ENCODE measurements around the gene CACNA1C.

Gene CACNA1C

DNA sequence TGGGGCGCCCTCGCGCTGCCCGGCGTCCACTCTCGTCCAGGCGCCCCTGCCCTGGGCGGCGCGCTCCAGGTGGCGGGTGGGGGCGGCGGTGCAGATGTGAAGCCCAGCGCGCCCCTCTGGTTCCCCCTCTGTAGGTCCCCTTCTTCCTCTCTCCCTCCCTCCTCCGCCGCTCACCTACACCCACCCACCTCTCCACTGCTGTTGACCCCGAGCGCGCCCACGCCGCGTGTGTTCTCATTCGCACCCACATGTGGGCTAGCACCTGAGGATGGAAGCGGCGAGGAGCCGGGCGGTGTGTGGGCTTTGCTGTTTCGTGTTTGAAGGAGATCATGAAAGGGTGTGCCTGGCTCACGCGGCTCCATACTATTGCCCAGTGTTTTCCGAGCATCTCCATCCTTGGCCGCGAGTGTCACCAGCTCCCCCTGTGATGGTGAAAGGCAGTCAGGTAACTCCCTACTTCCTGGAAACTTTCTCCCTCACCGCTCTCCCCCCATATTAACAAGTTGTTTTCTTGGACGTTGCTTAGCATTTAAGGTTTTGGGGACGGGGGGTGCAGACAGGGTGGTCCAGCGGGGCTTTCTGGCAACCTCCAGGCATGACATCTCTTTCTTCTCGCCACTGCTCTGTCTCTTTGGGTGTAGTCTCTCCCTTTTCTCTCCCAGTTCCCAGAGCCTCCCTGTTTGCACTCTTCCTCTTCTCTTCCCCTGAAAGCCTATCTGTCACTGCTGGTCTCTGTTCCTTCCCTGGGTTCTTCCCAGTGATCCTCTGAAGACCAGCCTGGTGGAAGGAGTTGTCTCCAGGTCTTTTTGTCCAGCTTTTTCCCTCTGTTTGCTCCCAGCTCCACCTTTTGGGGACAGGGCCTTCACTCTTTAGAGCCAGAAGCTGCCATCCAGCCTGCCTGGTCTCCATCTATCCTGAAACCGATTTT, 1.6 kb downstream of the CACNA1C start:
- peak overlapping the region; percentile 83 to 88 for H3K9ac ChIP-seq (ENCODE audit: low read length in 2 of 2)
- peaks cover 59% of the 10 kb centered on the region for H3K4me1 ChIP-seq (ENCODE audit: control insufficient read depth, insufficient read depth, low read length)
- peak overlapping the region; percentile 92 for H3K27ac ChIP-seq (ENCODE audit: low read length)
- H3K27me3 ChIP-seq (ENCODE audit: control insufficient read depth in 1 of 2, insufficient read depth in 2 of 2, low read length in 2 of 2), result no peaks in the 10 kb centered on the region
- H3K9me3 ChIP-seq (ENCODE audit: control insufficient read depth in 2 of 2, low read length in 2 of 2), result no peaks in the 10 kb centered on the region
- no peaks in the 10 kb centered on the region for H3K36me3 ChIP-seq (ENCODE audit: control insufficient read depth in 2 of 2, insufficient read depth in 2 of 2, low read length in 2 of 2)
- peak overlapping the region; percentile 80 to 90 for H3K4me3 ChIP-seq (ENCODE audit: low read length in 2 of 2)

DNA sequence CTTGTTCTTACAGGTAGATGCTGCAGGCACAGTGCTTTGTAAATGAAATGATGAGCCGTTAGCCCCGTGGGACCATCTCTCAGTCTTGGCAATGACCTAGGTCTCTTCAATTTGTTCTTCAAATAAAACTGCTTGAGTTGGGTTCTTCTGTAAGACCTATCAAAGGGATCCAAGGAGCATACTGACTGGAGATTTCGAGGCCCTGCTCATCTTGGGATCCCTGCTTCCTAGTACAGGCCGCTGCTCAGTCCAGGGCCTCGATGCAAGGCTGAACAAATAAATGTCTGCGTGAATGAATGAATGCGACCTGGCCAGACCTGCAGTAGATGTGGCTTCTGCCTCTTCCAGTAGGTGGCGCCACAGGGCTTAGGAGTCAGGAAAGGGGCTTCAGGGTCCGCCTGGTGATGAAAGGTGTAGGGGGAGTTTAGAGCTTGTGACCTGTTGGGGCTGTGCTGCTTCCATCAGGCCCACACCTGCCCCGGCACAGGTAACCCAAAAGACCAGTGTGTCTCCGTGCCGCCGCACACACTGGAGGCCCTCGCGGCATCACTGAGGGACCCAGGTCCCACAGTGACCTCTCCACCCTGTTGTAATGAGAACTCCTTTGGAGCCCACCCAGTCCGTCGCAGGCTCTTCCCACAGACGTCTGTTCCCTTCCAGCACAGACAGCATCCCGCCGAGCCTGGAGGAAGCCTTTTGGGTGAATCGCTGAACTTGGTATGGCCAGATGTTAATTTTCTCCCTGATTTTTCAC, 4.4 kb downstream of the CACNA1C start:
- H3K9me3 ChIP-seq (ENCODE audit: control insufficient read depth in 2 of 2, low read length in 2 of 2), result no peaks in the 10 kb centered on the region
- peak overlapping the region; percentile 92 for H3K27ac ChIP-seq (ENCODE audit: low read length)
- H3K27me3 ChIP-seq (ENCODE audit: control insufficient read depth in 1 of 2, insufficient read depth in 2 of 2, low read length in 2 of 2), result no peaks in the 10 kb centered on the region
- H3K36me3 ChIP-seq (ENCODE audit: control insufficient read depth in 2 of 2, insufficient read depth in 2 of 2, low read length in 2 of 2), result peaks cover 0 to 2% of the 10 kb centered on the region in 2 donors
- peak overlapping the region; percentile 69 to 80 for H3K4me3 ChIP-seq (ENCODE audit: low read length in 2 of 2)
- H3K4me1 ChIP-seq (ENCODE audit: control insufficient read depth, insufficient read depth, low read length), result peaks cover 72% of the 10 kb centered on the region
- H3K9ac ChIP-seq (ENCODE audit: low read length in 2 of 2), result peak overlapping the region; percentile 78 to 88

DNA sequence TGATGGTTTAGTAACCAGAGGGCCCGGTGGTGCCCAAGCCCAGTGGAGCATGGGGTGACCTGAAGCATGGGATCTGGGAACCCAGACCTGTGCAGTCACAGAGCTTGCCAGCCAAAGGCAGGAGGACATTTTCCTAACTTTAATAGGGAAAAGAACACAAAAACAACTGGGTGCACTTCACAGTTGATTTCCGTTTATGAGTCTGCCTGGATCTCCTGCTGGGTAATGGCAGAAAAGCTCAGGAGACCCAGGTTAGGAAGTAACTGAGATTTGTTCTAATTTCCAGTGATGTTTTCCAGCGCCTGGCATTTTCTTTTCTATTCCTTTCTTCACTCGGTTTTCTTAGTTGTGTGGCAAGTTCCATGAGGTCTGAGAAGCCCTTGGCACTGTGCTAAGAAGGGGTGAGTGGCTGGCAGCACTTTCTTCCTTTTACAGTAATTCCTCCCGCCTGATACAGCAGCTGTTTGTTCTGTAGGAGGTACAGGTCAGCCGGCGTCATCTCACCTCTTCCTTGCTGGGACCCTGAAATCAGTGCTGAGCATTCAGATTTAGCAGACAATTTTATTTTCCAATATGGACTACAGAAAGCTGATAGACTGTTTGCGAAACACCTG, 5.1 kb downstream of the CACNA1C start:
- Histone ChIP-seq H3K36me3 (ENCODE audit: control insufficient read depth in 2 of 2, insufficient read depth in 2 of 2, low read length in 2 of 2) (peaks cover 0 to 2% of the 10 kb centered on the region in 2 donors), H3K27ac (ENCODE audit: low read length) (peak overlapping the region; percentile 92), H3K9me3 (ENCODE audit: control insufficient read depth in 2 of 2, low read length in 2 of 2) (no peaks in the 10 kb centered on the region), H3K4me3 (ENCODE audit: low read length in 2 of 2) (peak overlapping the region; percentile 69 to 80), H3K9ac (ENCODE audit: low read length in 2 of 2) (peak overlapping the region; percentile 78 to 88), H3K27me3 (ENCODE audit: control insufficient read depth in 1 of 2, insufficient read depth in 2 of 2, low read length in 2 of 2) (no peaks in the 10 kb centered on the region), H3K4me1 (ENCODE audit: control insufficient read depth, insufficient read depth, low read length) (peaks cover 75% of the 10 kb centered on the region)

DNA sequence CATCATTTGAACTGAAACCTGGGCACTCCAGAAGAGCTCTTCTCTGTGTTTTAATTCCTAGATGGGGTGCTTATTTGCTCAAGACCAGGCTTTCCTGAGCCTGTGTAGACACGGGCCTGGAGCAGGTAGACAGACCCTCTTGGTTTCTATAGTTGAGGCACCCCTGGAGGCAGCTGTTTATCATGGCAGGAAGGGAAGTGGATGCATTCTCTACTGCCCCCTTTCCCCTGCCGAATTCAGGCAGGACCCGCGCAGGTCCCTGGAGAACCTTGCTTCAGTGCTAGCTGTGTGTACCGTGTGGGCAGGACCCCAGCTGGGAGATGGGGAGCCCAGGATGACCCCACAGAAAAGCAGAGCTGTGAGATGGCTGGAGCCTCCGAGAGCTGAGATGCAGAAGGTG, 6.0 kb downstream of the CACNA1C start:
- H3K4me1 ChIP-seq (ENCODE audit: control insufficient read depth, insufficient read depth, low read length), result peaks cover 77% of the 10 kb centered on the region
- H3K27ac ChIP-seq (ENCODE audit: low read length), result peak overlapping the region; percentile 92

DNA sequence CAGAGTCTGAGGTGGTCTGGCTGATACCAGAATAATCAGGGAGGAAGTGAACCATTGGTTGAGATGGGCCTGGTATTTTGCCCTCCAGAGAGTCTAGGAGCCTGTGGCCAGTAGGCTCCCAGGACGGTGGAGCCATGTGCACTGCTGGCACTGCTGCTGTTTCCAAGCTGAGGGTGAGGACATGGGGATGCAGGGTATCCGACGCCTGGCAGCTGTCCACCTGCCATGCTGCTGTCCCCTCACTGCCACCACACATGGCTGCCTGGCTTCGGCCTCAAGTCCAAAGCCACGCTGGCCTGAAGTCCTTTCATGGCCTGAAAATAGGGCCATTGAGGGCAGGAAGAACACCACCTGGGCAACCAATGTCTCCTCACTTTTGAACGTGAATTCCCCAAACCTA, 8.6 kb downstream of the CACNA1C start:
- H3K36me3 ChIP-seq (ENCODE audit: control insufficient read depth in 2 of 2, insufficient read depth in 2 of 2, low read length in 2 of 2), result peaks cover 0 to 2% of the 10 kb centered on the region in 2 donors
- H3K27me3 ChIP-seq (ENCODE audit: control insufficient read depth in 1 of 2, insufficient read depth in 2 of 2, low read length in 2 of 2), result no peaks in the 10 kb centered on the region
- peak overlapping the region; percentile 53 for H3K27ac ChIP-seq (ENCODE audit: low read length)

More for the DNA sequence above, 6.0 kb downstream of the CACNA1C start:
- Histone ChIP-seq H3K4me3 (ENCODE audit: low read length in 2 of 2) (peak overlapping the region in 1 of 2 donors; percentile 69), H3K27me3 (ENCODE audit: control insufficient read depth in 1 of 2, insufficient read depth in 2 of 2, low read length in 2 of 2) (no peaks in the 10 kb centered on the region), H3K36me3 (ENCODE audit: control insufficient read depth in 2 of 2, insufficient read depth in 2 of 2, low read length in 2 of 2) (peaks cover 0 to 2% of the 10 kb centered on the region in 2 donors), H3K9me3 (ENCODE audit: control insufficient read depth in 2 of 2, low read length in 2 of 2) (no peaks in the 10 kb centered on the region), H3K9ac (ENCODE audit: low read length in 2 of 2) (peak overlapping the region; percentile 29 to 88)

DNA sequence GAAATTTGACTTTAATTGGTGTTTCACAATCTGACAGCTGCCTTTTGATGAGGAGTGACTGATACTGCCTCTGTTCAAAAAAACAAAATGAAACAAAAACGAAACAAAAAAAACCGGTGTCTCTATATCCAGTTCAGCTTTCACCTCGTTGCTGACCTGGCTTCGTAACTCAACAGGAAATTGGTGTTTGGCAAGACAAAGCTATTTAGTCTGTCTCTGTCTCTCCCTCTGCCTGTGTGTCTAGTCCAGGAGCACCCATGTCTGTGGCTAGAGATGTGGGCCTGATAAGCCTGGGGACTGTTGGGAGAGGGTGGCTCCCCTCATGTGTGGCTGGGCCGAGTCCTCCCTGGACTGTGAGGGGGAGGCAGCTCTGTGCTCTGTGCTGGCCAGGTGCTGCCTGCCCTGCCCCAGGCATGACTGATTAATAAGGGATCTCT, 11.3 kb downstream of the CACNA1C start:
- Histone ChIP-seq H3K36me3 (ENCODE audit: control insufficient read depth in 2 of 2, insufficient read depth in 2 of 2, low read length in 2 of 2) (peaks cover 0 to 5% of the 10 kb centered on the region in 2 donors), H3K4me3 (ENCODE audit: low read length in 2 of 2) (peak overlapping the region in 1 of 2 donors; percentile 60), H3K27ac (ENCODE audit: low read length) (peak overlapping the region; percentile 53), H3K27me3 (ENCODE audit: control insufficient read depth in 1 of 2, insufficient read depth in 2 of 2, low read length in 2 of 2) (no peaks in the 10 kb centered on the region), H3K9ac (ENCODE audit: low read length in 2 of 2) (peak overlapping the region; percentile 7 to 68), H3K4me1 (ENCODE audit: control insufficient read depth, insufficient read depth, low read length) (peaks cover 58% of the 10 kb centered on the region), H3K9me3 (ENCODE audit: control insufficient read depth in 2 of 2, low read length in 2 of 2) (no peaks in the 10 kb centered on the region)

More for the DNA sequence above, 8.6 kb downstream of the CACNA1C start:
- Histone ChIP-seq H3K9ac (ENCODE audit: low read length in 2 of 2) (no peak overlapping the region), H3K4me3 (ENCODE audit: low read length in 2 of 2) (peak overlapping the region in 1 of 2 donors; percentile 8), H3K9me3 (ENCODE audit: control insufficient read depth in 2 of 2, low read length in 2 of 2) (no peaks in the 10 kb centered on the region), H3K4me1 (ENCODE audit: control insufficient read depth, insufficient read depth, low read length) (peaks cover 77% of the 10 kb centered on the region)

DNA sequence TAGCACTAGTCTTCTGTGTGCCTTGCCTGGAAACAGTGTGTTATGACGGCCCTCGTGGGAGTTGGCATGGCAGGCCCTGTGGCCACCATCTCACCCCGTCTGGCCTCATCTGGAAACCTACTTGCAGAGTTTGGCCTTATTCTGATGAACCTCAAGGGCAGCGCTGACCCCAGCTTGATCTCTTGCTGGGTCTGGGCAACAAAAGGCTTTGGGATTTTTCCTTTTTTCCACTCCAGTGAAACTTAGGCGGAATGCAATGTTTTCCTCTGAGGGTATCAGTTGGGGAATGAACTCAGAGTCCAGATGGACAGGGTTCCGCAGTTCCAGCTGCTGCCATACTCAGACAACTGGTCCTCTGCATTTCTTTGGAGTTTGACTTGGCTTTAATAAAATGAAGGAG, 15.9 kb downstream of the CACNA1C start:
- H3K36me3 ChIP-seq (ENCODE audit: control insufficient read depth in 2 of 2, insufficient read depth in 2 of 2, low read length in 2 of 2), result peaks cover 0 to 6% of the 10 kb centered on the region in 2 donors
- no peaks in the 10 kb centered on the region for H3K27me3 ChIP-seq (ENCODE audit: control insufficient read depth in 1 of 2, insufficient read depth in 2 of 2, low read length in 2 of 2)
- peak overlapping the region; percentile 24 for H3K27ac ChIP-seq (ENCODE audit: low read length)
- H3K9ac ChIP-seq (ENCODE audit: low read length in 2 of 2), result no peak overlapping the region
- no peak overlapping the region for H3K4me3 ChIP-seq (ENCODE audit: low read length in 2 of 2)
- H3K4me1 ChIP-seq (ENCODE audit: control insufficient read depth, insufficient read depth, low read length), result peaks cover 35% of the 10 kb centered on the region
- peaks cover 0 to 3% of the 10 kb centered on the region in 2 donors for H3K9me3 ChIP-seq (ENCODE audit: control insufficient read depth in 2 of 2, low read length in 2 of 2)

DNA sequence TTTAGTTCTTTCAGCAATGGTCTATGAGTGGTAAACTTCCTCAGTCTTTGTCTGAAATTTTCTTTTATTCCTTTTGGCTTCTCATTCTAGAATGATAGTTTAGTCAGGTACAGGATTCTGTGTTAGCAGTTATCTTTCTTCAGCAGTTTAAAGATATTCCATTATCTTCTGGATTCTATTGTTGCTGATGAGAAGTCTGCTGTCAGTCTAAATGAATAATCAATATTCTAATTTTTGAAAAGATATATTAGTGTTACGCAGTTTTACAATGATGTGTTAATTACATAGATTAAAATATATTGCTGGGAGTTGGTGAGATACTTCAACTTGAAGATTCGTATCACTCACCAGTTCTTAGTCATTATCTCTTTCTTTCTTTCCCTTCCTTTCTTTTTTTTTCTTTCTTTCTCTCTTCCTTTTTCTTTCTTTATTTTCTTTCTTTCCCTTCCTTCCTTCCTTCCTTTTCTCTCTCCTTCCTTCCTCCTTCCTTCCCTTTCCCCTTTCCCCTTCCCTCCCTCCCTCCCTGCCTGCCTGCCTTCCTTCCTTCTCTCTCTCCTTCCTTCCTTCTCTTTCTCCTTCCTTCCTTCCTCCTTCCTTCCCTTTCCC, 17.8 kb downstream of the CACNA1C start:
- Histone ChIP-seq H3K36me3 (ENCODE audit: control insufficient read depth in 2 of 2, insufficient read depth in 2 of 2, low read length in 2 of 2) (peaks cover 0 to 6% of the 10 kb centered on the region in 2 donors), H3K4me3 (ENCODE audit: low read length in 2 of 2) (no peak overlapping the region), H3K9me3 (ENCODE audit: control insufficient read depth in 2 of 2, low read length in 2 of 2) (peaks cover 0 to 3% of the 10 kb centered on the region in 2 donors), H3K27me3 (ENCODE audit: control insufficient read depth in 1 of 2, insufficient read depth in 2 of 2, low read length in 2 of 2) (no peaks in the 10 kb centered on the region), H3K4me1 (ENCODE audit: control insufficient read depth, insufficient read depth, low read length) (peaks cover 35% of the 10 kb centered on the region), H3K27ac (ENCODE audit: low read length) (no peak overlapping the region), H3K9ac (ENCODE audit: low read length in 2 of 2) (no peak overlapping the region)

DNA sequence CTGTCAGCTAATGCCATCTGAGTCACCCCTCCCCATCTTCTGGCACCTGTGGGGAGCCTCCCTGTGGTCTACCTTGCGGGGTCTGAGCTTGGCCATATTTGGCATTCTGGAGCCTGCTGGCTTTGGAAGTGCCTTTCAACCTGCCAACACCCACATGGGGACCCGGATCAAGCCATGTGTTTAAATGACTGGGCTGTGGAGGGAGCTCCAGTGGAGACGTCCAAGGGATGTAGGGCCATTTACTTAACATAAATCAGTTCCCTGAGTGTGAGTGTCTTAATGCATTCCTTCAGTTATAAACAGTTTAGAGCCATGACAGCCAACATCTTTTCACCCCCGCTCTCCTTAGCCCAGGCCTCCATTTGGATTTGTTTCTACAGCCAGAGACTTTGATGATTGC, 22.0 kb downstream of the CACNA1C start:
- H3K9ac ChIP-seq (ENCODE audit: low read length in 2 of 2), result peak overlapping the region; percentile 42 to 50
- H3K9me3 ChIP-seq (ENCODE audit: control insufficient read depth in 2 of 2, low read length in 2 of 2), result peaks cover 0 to 3% of the 10 kb centered on the region in 2 donors
- H3K27ac ChIP-seq (ENCODE audit: low read length), result peak overlapping the region; percentile 95
- H3K27me3 ChIP-seq (ENCODE audit: control insufficient read depth in 1 of 2, insufficient read depth in 2 of 2, low read length in 2 of 2), result no peaks in the 10 kb centered on the region
- peak overlapping the region in 1 of 2 donors; percentile 40 for H3K4me3 ChIP-seq (ENCODE audit: low read length in 2 of 2)
- no peaks in the 10 kb centered on the region for H3K36me3 ChIP-seq (ENCODE audit: control insufficient read depth in 2 of 2, insufficient read depth in 2 of 2, low read length in 2 of 2)
- H3K4me1 ChIP-seq (ENCODE audit: control insufficient read depth, insufficient read depth, low read length), result peaks cover 40% of the 10 kb centered on the region
